Endometrial microvascular endothelial cells (primary cell): Measurements from ENCODE around the gene ARSA. TPM values are rescaled to one million over a fixed set of nuclear protein-coding genes. Genes with fewer than 3 reads are reported as not detected.
"Not testable (repeated sequence)": the region's sequence is repeated elsewhere in the genome, so short reads cannot be mapped to it uniquely, and the experiment has no call there.

Source experiments
- in situ Hi-C: cut with HindIII; loops from 2 replicates; pipeline ENCODE4 v1.10.0; 2017; ENCODE audit warnings: low sequenced_read_pairs, low pct_unique_long_range_greater_than_20kb; ENCODE audit errors: inconsistent ontology term
- total RNA-seq: library from RNA; depleted of rRNA; stranded (reverse); fragments of >200 nt; gene quantifications from one replicate; pipeline ENCODE4 v1.2.3, GENCODE V29; 2015; ENCODE audit errors: inconsistent ontology term

ARSA gene
- total RNA-seq, 1 donor from 2014 or later = 55.8 TPM

GRCh38 chr22:50608058-50608840, 19.7 kb downstream of the ARSA start:
- in situ Hi-C loops = not testable (repeated sequence)

- in situ Hi-C loops = no loop called here
Observed at GRCh38 chr22:50607659-50608020, 20.3 kb downstream of the ARSA start.

GRCh38 chr22:50606946-50607658, 20.9 kb downstream of the ARSA start:
- in situ Hi-C loops = no loop called here

GRCh38 chr22:50606165-50606945, 21.6 kb downstream of the ARSA start:
- in situ Hi-C loops = no loop called here

- in situ Hi-C loops = no loop called here
Observed at GRCh38 chr22:50605613-50606074, 22.3 kb downstream of the ARSA start.

GRCh38 chr22:50605002-50605612, 22.8 kb downstream of the ARSA start:
- in situ Hi-C loops = no loop called here

- in situ Hi-C loops = no loop called here
Observed at GRCh38 chr22:50604256-50605001, 23.5 kb downstream of the ARSA start.

GRCh38 chr22:50603511-50604255, 24.3 kb downstream of the ARSA start:
- in situ Hi-C loops = no loop called here

GRCh38 chr22:50602338-50602700, 25.6 kb downstream of the ARSA start:
- in situ Hi-C loops = no loop called here

- in situ Hi-C loops = no loop called here
Observed at GRCh38 chr22:50601669-50602337, 26.1 kb downstream of the ARSA start.

GRCh38 chr22:50600967-50601668, 26.8 kb downstream of the ARSA start:
- in situ Hi-C loops = no loop called here

- in situ Hi-C loops = no loop called here
Observed at GRCh38 chr22:50600538-50600937, 27.4 kb downstream of the ARSA start, which contains the start of gene MAPK8IP2. Gene MAPK8IP2 (plus strand): TSS chr22:50600793. CDS start chr22:50600819, 26 bp downstream.

GRCh38 chr22:50599816-50600455, 28.0 kb downstream of the ARSA start:
- in situ Hi-C loops = no loop called here

- in situ Hi-C loops = no loop called here
Observed at GRCh38 chr22:50597097-50597496, 30.9 kb downstream of the ARSA start.

GRCh38 chr22:50595189-50595588, 32.8 kb downstream of the ARSA start:
- in situ Hi-C loops = no loop called here

- in situ Hi-C loops = no loop called here
Observed at GRCh38 chr22:50587407-50587806, 40.5 kb downstream of the ARSA start.
